NCI-H1694 treated with DMSO at 0.1 percent for 48 hours (cell line): ENCODE measurements around the gene YTHDF1.

Experiments used
- DNase-seq: peaks from one replicate; lab custom pipeline; 2025; lab: John Stamatoyannopoulos, UW

The YTHDF1 gene

GRCh38 chr20:63248835-63249591 is 33.1 kb upstream of the YTHDF1 start:
- DNase-seq, result no peak

GRCh38 chr20:63247671-63248228 is 31.8 kb upstream of the YTHDF1 start:
- DNase-seq, result no peak

GRCh38 chr20:63246490-63247288 is 30.8 kb upstream of the YTHDF1 start:
- no peak for DNase-seq

- no peak for DNase-seq
Measured at GRCh38 chr20:63244468-63244867, 28.5 kb upstream of the YTHDF1 start.

- DNase-seq, result no peak
Measured at GRCh38 chr20:63243604-63244247, 27.8 kb upstream of the YTHDF1 start.

GRCh38 chr20:63242736-63243135 is 26.8 kb upstream of the YTHDF1 start:
- DNase-seq, result no peak

GRCh38 chr20:63241272-63241671 is 25.3 kb upstream of the YTHDF1 start:
- no peak for DNase-seq

GRCh38 chr20:63240004-63240403 is 24.1 kb upstream of the YTHDF1 start:
- no peak for DNase-seq

- no peak for DNase-seq
Measured at GRCh38 chr20:63239431-63239830, 23.5 kb upstream of the YTHDF1 start.

GRCh38 chr20:63238514-63239125 is 22.7 kb upstream of the YTHDF1 start:
- no peak for DNase-seq

GRCh38 chr20:63238031-63238430 is 22.1 kb upstream of the YTHDF1 start:
- no peak for DNase-seq

GRCh38 chr20:63236116-63236837 is 20.3 kb upstream of the YTHDF1 start:
- no peak for DNase-seq

- no peak for DNase-seq
Measured at GRCh38 chr20:63235399-63235983, 19.6 kb upstream of the YTHDF1 start, which contains the start of gene BIRC7. BIRC7 (plus strand) TSS chr20:63235905; CDS start chr20:63236097, 192 bp downstream.

GRCh38 chr20:63234693-63235398 is 18.9 kb upstream of the YTHDF1 start:
- no peak for DNase-seq

- no peak for DNase-seq
Measured at GRCh38 chr20:63233924-63234323, 18.0 kb upstream of the YTHDF1 start.

- DNase-seq, result no peak
Measured at GRCh38 chr20:63233061-63233344, 17.1 kb upstream of the YTHDF1 start.

- DNase-seq, result no peak
Measured at GRCh38 chr20:63232235-63233060, 16.5 kb upstream of the YTHDF1 start.

- DNase-seq, result no peak
Measured at GRCh38 chr20:63230800-63231268, 14.9 kb upstream of the YTHDF1 start.

GRCh38 chr20:63228806-63229205 is 12.9 kb upstream of the YTHDF1 start:
- DNase-seq, result no peak
